Nephron progenitor cell (in vitro differentiated cells): ENCODE data around the gene FASTK.
A peak's percentile ranks its signal among the peaks of the same experiment; 100 is the strongest.

Experiments
- DNase-seq: peaks from one replicate; pipeline ENCODE4 v3.0.0; 2021
- H3K27ac Mint-ChIP-seq: 2 replicates; pipeline ENCODE4 v1.8.0; 2021; ENCODE audit warnings: mild to moderate bottlenecking, moderate library complexity, mixed read lengths
- H3K27me3 Mint-ChIP-seq: 2 replicates; pipeline ENCODE4 v1.8.0; 2021; ENCODE audit warnings: mild to moderate bottlenecking, low read depth, mixed read lengths; ENCODE audit not compliant: poor library complexity
- H3K36me3 Mint-ChIP-seq: 2 replicates; pipeline ENCODE4 v1.8.0; 2021; ENCODE audit warnings: low read depth, mixed read lengths
- H3K4me1 Mint-ChIP-seq: 2 replicates; pipeline ENCODE4 v1.8.0; 2021; ENCODE audit warnings: mixed read lengths
- H3K4me3 Mint-ChIP-seq: 2 replicates; pipeline ENCODE4 v1.8.0; 2021; ENCODE audit warnings: mild to moderate bottlenecking, moderate library complexity, mixed read lengths
- H3K9me3 Mint-ChIP-seq: 2 replicates; pipeline ENCODE4 v1.8.0; 2021; ENCODE audit warnings: mild to moderate bottlenecking, moderate library complexity, mixed read lengths
- TF ChIP-seq, protein P1 (sequence below): fragments of 200-600 bp; sonication (generic); IDR thresholded peaks from 2 replicates; pipeline ENCODE4 v1.5.0; 2021; ENCODE audit warnings: antibody characterized with exemption

Gene FASTK

GRCh38 chr7:151062399-151063211 is 18.0 kb downstream of the FASTK start:
- TF ChIP-seq, protein P1, sequence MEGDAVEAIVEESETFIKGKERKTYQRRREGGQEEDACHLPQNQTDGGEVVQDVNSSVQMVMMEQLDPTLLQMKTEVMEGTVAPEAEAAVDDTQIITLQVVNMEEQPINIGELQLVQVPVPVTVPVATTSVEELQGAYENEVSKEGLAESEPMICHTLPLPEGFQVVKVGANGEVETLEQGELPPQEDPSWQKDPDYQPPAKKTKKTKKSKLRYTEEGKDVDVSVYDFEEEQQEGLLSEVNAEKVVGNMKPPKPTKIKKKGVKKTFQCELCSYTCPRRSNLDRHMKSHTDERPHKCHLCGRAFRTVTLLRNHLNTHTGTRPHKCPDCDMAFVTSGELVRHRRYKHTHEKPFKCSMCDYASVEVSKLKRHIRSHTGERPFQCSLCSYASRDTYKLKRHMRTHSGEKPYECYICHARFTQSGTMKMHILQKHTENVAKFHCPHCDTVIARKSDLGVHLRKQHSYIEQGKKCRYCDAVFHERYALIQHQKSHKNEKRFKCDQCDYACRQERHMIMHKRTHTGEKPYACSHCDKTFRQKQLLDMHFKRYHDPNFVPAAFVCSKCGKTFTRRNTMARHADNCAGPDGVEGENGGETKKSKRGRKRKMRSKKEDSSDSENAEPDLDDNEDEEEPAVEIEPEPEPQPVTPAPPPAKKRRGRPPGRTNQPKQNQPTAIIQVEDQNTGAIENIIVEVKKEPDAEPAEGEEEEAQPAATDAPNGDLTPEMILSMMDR = no peak
- peaks cover 8% of the 10 kb centered on the region for H3K36me3 Mint-ChIP-seq
- DNase-seq = peak; percentile 90
- peak overlapping the region; percentile 62 for H3K4me3 Mint-ChIP-seq
- peaks cover 13% of the 10 kb centered on the region for H3K27me3 Mint-ChIP-seq
- H3K9me3 Mint-ChIP-seq = no peaks in the 10 kb centered on the region
- H3K4me1 Mint-ChIP-seq = peaks cover 38% of the 10 kb centered on the region
- no peak overlapping the region for H3K27ac Mint-ChIP-seq

GRCh38 chr7:151062111-151062398 is 18.6 kb downstream of the FASTK start:
- peaks cover 44% of the 10 kb centered on the region for H3K4me1 Mint-ChIP-seq
- no peaks in the 10 kb centered on the region for H3K9me3 Mint-ChIP-seq
- no peak overlapping the region for H3K27ac Mint-ChIP-seq
- TF ChIP-seq, protein P1 = no peak
- peak overlapping the region; percentile 92 for H3K4me3 Mint-ChIP-seq
- peaks cover 4% of the 10 kb centered on the region for H3K36me3 Mint-ChIP-seq
- H3K27me3 Mint-ChIP-seq = peaks cover 18% of the 10 kb centered on the region
- DNase-seq = no peak

DNA sequence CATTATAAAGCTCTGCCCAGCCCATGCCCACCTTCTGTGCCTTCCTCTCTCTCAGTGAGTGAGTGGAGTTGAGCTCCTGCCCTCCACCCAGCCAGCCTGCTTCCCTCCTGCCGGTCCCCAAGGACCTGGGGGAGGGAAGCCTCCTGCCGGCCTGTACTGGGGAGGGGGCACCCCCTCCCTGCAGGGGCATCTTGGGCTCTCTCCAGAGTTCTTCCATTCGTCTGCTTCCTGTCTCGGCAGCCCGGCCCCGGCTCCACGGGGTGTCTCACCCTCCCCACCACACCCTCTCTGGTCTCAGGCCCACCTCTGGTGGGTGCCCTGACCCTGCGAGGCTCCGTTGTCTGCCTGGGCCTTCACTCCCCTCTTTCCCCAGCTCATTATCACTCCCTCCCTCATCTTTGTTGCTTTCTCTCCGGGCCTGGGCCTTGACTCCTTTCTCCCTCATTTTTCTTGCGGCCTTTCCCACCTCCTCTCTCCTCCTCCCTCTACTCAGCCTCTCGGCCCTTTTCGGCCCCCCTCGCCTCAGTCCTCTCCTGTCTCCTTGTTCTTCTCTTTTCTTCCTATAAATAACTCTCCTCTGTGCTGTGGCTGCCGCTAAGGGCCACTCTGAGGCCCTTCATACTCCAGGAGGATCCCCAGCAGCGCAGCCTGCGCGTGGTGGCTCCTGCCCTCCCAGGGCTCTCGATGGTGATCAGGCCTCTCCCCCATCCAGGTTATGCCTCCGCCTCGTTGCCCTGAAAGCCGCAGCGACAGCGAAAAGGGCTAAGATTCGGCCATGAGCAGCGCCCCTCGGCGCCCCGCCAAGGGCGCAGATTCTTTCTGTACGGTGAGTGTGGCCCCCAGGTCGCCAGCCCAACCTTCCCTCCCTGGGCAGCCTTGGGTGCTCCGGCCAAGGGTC is 19.1 kb downstream of the FASTK start:
- Mint-ChIP-seq H3K36me3 (peaks cover 4% of the 10 kb centered on the region), H3K9me3 (no peaks in the 10 kb centered on the region), H3K27ac (no peak overlapping the region), H3K4me3 (peak overlapping the region; percentile 92), H3K4me1 (peaks cover 50% of the 10 kb centered on the region), H3K27me3 (peaks cover 24% of the 10 kb centered on the region)
- TF ChIP-seq, protein P1 = no peak
- DNase-seq = no peak

GRCh38 chr7:151060416-151061212 is 20.0 kb downstream of the FASTK start:
- peak overlapping the region; percentile 92 for H3K4me3 Mint-ChIP-seq
- H3K27me3 Mint-ChIP-seq = peaks cover 30% of the 10 kb centered on the region
- DNase-seq = no peak
- H3K4me1 Mint-ChIP-seq = peaks cover 55% of the 10 kb centered on the region
- H3K27ac Mint-ChIP-seq = no peak overlapping the region
- no peaks in the 10 kb centered on the region for H3K9me3 Mint-ChIP-seq
- peaks cover 4% of the 10 kb centered on the region for H3K36me3 Mint-ChIP-seq
- TF ChIP-seq, protein P1 = no peak

DNA sequence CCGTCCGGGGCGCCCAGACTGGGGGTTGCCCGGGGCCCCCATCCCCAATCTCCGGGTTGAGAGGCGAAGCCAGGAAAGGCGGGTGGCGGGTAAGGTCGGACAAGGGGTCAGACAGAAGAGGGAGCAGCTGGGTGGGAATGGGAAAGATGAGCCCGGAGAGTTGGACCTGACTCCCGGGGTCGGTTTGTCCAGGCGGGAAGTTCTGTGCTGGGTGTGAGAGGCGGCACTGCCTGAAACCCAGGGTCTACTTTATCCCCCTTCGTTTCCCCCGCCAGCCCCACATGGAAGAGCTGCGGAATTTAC is 20.5 kb downstream of the FASTK start:
- no peak for DNase-seq
- H3K4me1 Mint-ChIP-seq = peaks cover 55% of the 10 kb centered on the region
- H3K4me3 Mint-ChIP-seq = peak overlapping the region; percentile 92
- H3K27ac Mint-ChIP-seq = no peak overlapping the region
- TF ChIP-seq, protein P1 = peak; percentile 1
- H3K9me3 Mint-ChIP-seq = no peaks in the 10 kb centered on the region
- peaks cover 31% of the 10 kb centered on the region for H3K27me3 Mint-ChIP-seq
- no peaks in the 10 kb centered on the region for H3K36me3 Mint-ChIP-seq
